GM23338 (cell line): Measurements from ENCODE around the gene CPSF3.

ENCODE experiments used
- EZH2 ChIP-seq: fragments of 200-600 bp; sonication (generic); IDR thresholded peaks from one replicate; pipeline ENCODE4 v1.8.0; 2017; ENCODE audit warnings: antibody characterized with exemption, mild to moderate bottlenecking, low read depth; ENCODE audit not compliant: unreplicated experiment
- JUNB ChIP-seq: IDR thresholded peaks from one replicate; pipeline ENCODE4 v1.6.1; 2016; ENCODE audit warnings: antibody characterized with exemption; ENCODE audit not compliant: unreplicated experiment
- POLR2AphosphoS5 ChIP-seq: IDR thresholded peaks from 2 replicates; pipeline ENCODE4 v1.6.1; 2016; ENCODE audit warnings: antibody characterized with exemption, low read depth
- TF ChIP-seq, protein P1 (sequence below), 2 experiments: fragments of 200-600 bp in 1 of 2; sonication (generic) in 1 of 2; conservative IDR thresholded peaks; 2 replicates each; pipeline versions ENCODE4 v1.5.1 to v1.6.1; 2016 to 2017; ENCODE audit warnings: antibody characterized with exemption in 2 of 2, low read depth in 2 of 2, mild to moderate bottlenecking in 2 of 2, moderate library complexity in 1 of 2
- TF ChIP-seq, protein P2 (sequence below): IDR thresholded peaks from one replicate; pipeline ENCODE4 v1.6.1; 2018; ENCODE audit warnings: antibody characterized with exemption; ENCODE audit not compliant: unreplicated experiment

DNA sequence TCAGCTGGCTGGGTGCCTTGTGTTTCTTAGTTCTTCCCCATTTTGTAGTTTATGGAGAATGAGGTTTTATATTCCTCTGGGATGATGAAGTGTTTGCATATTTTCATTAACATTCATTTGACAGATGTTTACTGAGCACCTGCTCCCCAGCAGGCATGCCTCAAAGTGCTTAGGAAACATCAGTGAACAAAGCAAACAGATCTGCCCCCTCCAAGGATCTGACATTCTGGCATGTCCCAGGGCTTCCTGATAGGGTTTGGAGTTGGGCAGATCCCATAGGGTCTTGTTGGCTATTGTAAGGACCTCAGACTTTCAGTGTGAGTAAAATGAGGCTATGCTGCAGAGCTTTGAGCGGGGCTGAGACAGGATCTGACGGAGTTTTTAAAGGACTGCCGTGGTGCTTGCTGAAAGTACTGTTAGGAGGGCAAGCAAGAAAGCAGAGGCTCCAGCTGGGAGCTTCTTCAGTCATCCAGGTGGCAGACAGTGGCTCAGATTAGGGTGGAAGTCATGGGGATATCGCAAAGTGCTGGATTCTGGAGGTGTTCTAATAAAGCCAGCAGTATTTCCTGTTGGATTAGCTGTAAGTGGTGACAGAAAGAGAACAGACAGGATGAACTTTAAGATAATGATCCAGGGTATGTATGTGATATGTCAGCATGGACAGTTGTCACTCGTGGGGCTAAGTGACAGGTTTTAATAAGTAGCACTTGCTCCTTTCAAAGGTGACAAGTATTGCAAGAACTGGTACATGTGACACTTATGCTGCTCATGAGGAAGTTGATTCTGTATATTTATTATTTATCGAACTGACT is 39.6 kb downstream of the CPSF3 start:
- TF ChIP-seq, protein P1, sequence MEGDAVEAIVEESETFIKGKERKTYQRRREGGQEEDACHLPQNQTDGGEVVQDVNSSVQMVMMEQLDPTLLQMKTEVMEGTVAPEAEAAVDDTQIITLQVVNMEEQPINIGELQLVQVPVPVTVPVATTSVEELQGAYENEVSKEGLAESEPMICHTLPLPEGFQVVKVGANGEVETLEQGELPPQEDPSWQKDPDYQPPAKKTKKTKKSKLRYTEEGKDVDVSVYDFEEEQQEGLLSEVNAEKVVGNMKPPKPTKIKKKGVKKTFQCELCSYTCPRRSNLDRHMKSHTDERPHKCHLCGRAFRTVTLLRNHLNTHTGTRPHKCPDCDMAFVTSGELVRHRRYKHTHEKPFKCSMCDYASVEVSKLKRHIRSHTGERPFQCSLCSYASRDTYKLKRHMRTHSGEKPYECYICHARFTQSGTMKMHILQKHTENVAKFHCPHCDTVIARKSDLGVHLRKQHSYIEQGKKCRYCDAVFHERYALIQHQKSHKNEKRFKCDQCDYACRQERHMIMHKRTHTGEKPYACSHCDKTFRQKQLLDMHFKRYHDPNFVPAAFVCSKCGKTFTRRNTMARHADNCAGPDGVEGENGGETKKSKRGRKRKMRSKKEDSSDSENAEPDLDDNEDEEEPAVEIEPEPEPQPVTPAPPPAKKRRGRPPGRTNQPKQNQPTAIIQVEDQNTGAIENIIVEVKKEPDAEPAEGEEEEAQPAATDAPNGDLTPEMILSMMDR (conservative IDR thresholded peaks at IDR 0.05; ENCODE audit: low read depth in 2 of 2) = no peak
- TF ChIP-seq EZH2 = no peak
- TF ChIP-seq, protein P2, sequence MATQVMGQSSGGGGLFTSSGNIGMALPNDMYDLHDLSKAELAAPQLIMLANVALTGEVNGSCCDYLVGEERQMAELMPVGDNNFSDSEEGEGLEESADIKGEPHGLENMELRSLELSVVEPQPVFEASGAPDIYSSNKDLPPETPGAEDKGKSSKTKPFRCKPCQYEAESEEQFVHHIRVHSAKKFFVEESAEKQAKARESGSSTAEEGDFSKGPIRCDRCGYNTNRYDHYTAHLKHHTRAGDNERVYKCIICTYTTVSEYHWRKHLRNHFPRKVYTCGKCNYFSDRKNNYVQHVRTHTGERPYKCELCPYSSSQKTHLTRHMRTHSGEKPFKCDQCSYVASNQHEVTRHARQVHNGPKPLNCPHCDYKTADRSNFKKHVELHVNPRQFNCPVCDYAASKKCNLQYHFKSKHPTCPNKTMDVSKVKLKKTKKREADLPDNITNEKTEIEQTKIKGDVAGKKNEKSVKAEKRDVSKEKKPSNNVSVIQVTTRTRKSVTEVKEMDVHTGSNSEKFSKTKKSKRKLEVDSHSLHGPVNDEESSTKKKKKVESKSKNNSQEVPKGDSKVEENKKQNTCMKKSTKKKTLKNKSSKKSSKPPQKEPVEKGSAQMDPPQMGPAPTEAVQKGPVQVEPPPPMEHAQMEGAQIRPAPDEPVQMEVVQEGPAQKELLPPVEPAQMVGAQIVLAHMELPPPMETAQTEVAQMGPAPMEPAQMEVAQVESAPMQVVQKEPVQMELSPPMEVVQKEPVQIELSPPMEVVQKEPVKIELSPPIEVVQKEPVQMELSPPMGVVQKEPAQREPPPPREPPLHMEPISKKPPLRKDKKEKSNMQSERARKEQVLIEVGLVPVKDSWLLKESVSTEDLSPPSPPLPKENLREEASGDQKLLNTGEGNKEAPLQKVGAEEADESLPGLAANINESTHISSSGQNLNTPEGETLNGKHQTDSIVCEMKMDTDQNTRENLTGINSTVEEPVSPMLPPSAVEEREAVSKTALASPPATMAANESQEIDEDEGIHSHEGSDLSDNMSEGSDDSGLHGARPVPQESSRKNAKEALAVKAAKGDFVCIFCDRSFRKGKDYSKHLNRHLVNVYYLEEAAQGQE = no peak
- TF ChIP-seq POLR2AphosphoS5 = no peak
- no peak for TF ChIP-seq JUNB
